Measurements from ENCODE around the gene EMID1. TPM values are rescaled to one million over a fixed set of nuclear protein-coding genes. Genes with fewer than 3 reads are reported as not detected.

Gene EMID1
- total RNA-seq, 1 experiment from 2014 or later: 5.4 TPM

- Histone ChIP-seq H3K4ac (ENCODE audit: low read depth, low read length) (no peak overlapping the region), H2AFZ (ENCODE audit: low read length) (no peak overlapping the region), H2BK12ac (ENCODE audit: insufficient read length, low read depth, low read length) (no peak overlapping the region), H2BK20ac (ENCODE audit: low read depth, low read length, poor library complexity, severe bottlenecking) (no peak overlapping the region), H4K91ac (ENCODE audit: insufficient read length, low read depth, low read length) (no peak overlapping the region), H2BK120ac (ENCODE audit: low read depth, low read length, poor library complexity, severe bottlenecking) (no peak overlapping the region), H3K18ac (ENCODE audit: insufficient read length, low read depth, low read length) (no peak overlapping the region), H3K4me1 (ENCODE audit: insufficient read depth, low read length) (no peaks in the 10 kb centered on the region), H3K79me1 (ENCODE audit: insufficient read depth, low read depth, low read length, poor library complexity, severe bottlenecking) (no peaks in the 10 kb centered on the region), H2BK15ac (ENCODE audit: low read depth, low read length) (no peak overlapping the region), H3K23me2 (ENCODE audit: insufficient read length, low read depth, low read length, poor library complexity, severe bottlenecking) (no peaks in the 10 kb centered on the region), H2BK5ac (ENCODE audit: insufficient read length, low read length) (no peak overlapping the region), H3K4me2 (ENCODE audit: insufficient read depth, insufficient read length, low read length) (no peak overlapping the region), H3K79me2 (ENCODE audit: insufficient read depth, low read length) (no peaks in the 10 kb centered on the region), H3K14ac (ENCODE audit: insufficient read depth, low read length) (no peak overlapping the region), H3K9me3 (ENCODE audit: control insufficient read depth, low read depth, low read length) (no peaks in the 10 kb centered on the region), H3K23ac (ENCODE audit: insufficient read length, low read depth, low read length) (no peak overlapping the region), H3K27ac (ENCODE audit: insufficient read length, low read depth, low read length) (no peak overlapping the region), H4K5ac (ENCODE audit: insufficient read length, low read depth, low read length) (no peak overlapping the region), H3K9ac (ENCODE audit: extremely low read depth, insufficient read length, low read length) (no peak overlapping the region), H4K20me1 (ENCODE audit: control insufficient read depth, insufficient read depth, insufficient read length) (no peaks in the 10 kb centered on the region), H3K27me3 (ENCODE audit: insufficient read depth, low read length) (no peaks in the 10 kb centered on the region), H3T11ph (ENCODE audit: low read length) (no peak overlapping the region), H3K56ac (ENCODE audit: insufficient read length, low read depth, low read length) (no peak overlapping the region), H2AK5ac (ENCODE audit: insufficient read length, low read length) (no peak overlapping the region), H4K8ac (replicated peaks; ENCODE audit: insufficient read length, low read depth, low read length) (no peak overlapping the region)
- no CpG with 5 or more reads among the region's 1 CpG for WGBS (ENCODE audit: extremely low coverage, insufficient read length, low lambda C conversion rate)
- Mint-ChIP-seq H3K4me3 (no peak overlapping the region), H3K9me3 (no peaks in the 10 kb centered on the region), H3K36me3 (ENCODE audit: insufficient read depth in 1 of 3, low read depth in 3 of 3) (no peaks in the 10 kb centered on the region; a peak in 1 of 7 replicates), H3K27ac (no peak overlapping the region), H3K27me3 (ENCODE audit: low read depth) (no peaks in the 10 kb centered on the region; the same call in 1 of the 2 replicates), H3K4me1 (peaks cover 11 to 15% of the 10 kb centered on the region in 2 experiments)
- DNase-seq: no peak
- no peak for TF ChIP-seq CTCF (conservative IDR thresholded peaks at IDR 0.05)
These were observed 19.4 kb upstream of the EMID1 start for GRCh38 chr22:29186302-29186701.

All from H9 (cell line).